Rectal smooth muscle tissue (tissue), 1 donor: ENCODE data around the gene HOXA5.

Source experiments
- H3K27ac ChIP-seq: one replicate; pipeline ENCODE4 v1.7.0; 2013; ENCODE audit warnings: low read depth, low read length, inconsistent platforms
- H3K27me3 ChIP-seq: one replicate; pipeline ENCODE4 v1.7.0; 2013; ENCODE audit warnings: low read length; ENCODE audit not compliant: control insufficient read depth, insufficient read depth
- H3K36me3 ChIP-seq: one replicate; pipeline ENCODE4 v1.7.0; 2013; ENCODE audit warnings: low read length; ENCODE audit not compliant: control insufficient read depth, insufficient read depth
- H3K4me1 ChIP-seq: one replicate; pipeline ENCODE4 v1.7.0; 2013; ENCODE audit warnings: low read length; ENCODE audit not compliant: control insufficient read depth, insufficient read depth
- H3K4me3 ChIP-seq: one replicate; pipeline ENCODE4 v1.7.0; 2013; ENCODE audit warnings: low read length
- H3K9ac ChIP-seq: one replicate; pipeline ENCODE4 v1.7.0; 2013; ENCODE audit warnings: low read length

HOXA5 gene

GRCh38 chr7:27150568-27151340, 7.3 kb upstream of the HOXA5 start:
- H3K9ac ChIP-seq = peak overlapping the region; percentile 93

GRCh38 chr7:27149842-27150567, 6.5 kb upstream of the HOXA5 start:
- Histone ChIP-seq H3K4me1 (peaks cover 17% of the 10 kb centered on the region), H3K9ac (peak overlapping the region; percentile 50), H3K27ac (peak overlapping the region; percentile 96), H3K4me3 (peak overlapping the region; percentile 90), H3K27me3 (peaks cover 7% of the 10 kb centered on the region), H3K36me3 (peaks cover 6% of the 10 kb centered on the region)

More at GRCh38 chr7:27150568-27151340, 7.3 kb upstream of the HOXA5 start:
- Histone ChIP-seq H3K4me1 (peaks cover 23% of the 10 kb centered on the region), H3K36me3 (no peaks in the 10 kb centered on the region), H3K27me3 (peaks cover 7% of the 10 kb centered on the region), H3K4me3 (peak overlapping the region; percentile 90), H3K27ac (peak overlapping the region; percentile 96)

GRCh38 chr7:27148756-27149641, 5.5 kb upstream of the HOXA5 start:
- Histone ChIP-seq H3K4me1 (peaks cover 16% of the 10 kb centered on the region), H3K27ac (peak overlapping the region; percentile 87)

GRCh38 chr7:27148031-27148755, 4.7 kb upstream of the HOXA5 start:
- peak overlapping the region; percentile 25 for H3K9ac ChIP-seq

More at GRCh38 chr7:27148756-27149641, 5.5 kb upstream of the HOXA5 start:
- peaks cover 7% of the 10 kb centered on the region for H3K27me3 ChIP-seq
- peaks cover 9% of the 10 kb centered on the region for H3K36me3 ChIP-seq
- H3K4me3 ChIP-seq = peak overlapping the region; percentile 75
- H3K9ac ChIP-seq = peak overlapping the region; percentile 25

GRCh38 chr7:27147199-27148030, 3.9 kb upstream of the HOXA5 start, which contains the start of gene HOXA6:
HOXA6 (minus strand) TSS chr7:27147774; CDS start chr7:27147749, 25 bp downstream.
- H3K36me3 ChIP-seq = peaks cover 12% of the 10 kb centered on the region
- peaks cover 3% of the 10 kb centered on the region for H3K27me3 ChIP-seq
- peak within 1 kb of the TSS; percentile 64 for H3K9ac ChIP-seq
- peak within 1 kb of the TSS; percentile 87 for H3K27ac ChIP-seq
- peaks cover 14% of the 10 kb centered on the region for H3K4me1 ChIP-seq
- peak within 1 kb of the TSS; percentile 75 for H3K4me3 ChIP-seq

More at GRCh38 chr7:27148031-27148755, 4.7 kb upstream of the HOXA5 start:
- Histone ChIP-seq H3K36me3 (peaks cover 12% of the 10 kb centered on the region), H3K27ac (peak overlapping the region; percentile 87), H3K4me1 (peaks cover 16% of the 10 kb centered on the region), H3K27me3 (peaks cover 7% of the 10 kb centered on the region), H3K4me3 (peak overlapping the region; percentile 75)

GRCh38 chr7:27146491-27147198, 3.2 kb upstream of the HOXA5 start:
- peaks cover 14% of the 10 kb centered on the region for H3K4me1 ChIP-seq
- H3K36me3 ChIP-seq = peaks cover 12% of the 10 kb centered on the region
- peaks cover under 1% of the 10 kb centered on the region for H3K27me3 ChIP-seq
- peak overlapping the region; percentile 64 for H3K9ac ChIP-seq
- H3K27ac ChIP-seq = peak overlapping the region; percentile 87
- peak overlapping the region; percentile 75 for H3K4me3 ChIP-seq

GRCh38 chr7:27145914-27146412, 2.5 kb upstream of the HOXA5 start:
- peak overlapping the region; percentile 52 for H3K27ac ChIP-seq
- H3K4me1 ChIP-seq = peaks cover 14% of the 10 kb centered on the region
- peak overlapping the region; percentile 40 for H3K4me3 ChIP-seq
- peaks cover 12% of the 10 kb centered on the region for H3K36me3 ChIP-seq
- no peaks in the 10 kb centered on the region for H3K27me3 ChIP-seq
- H3K9ac ChIP-seq = no peak overlapping the region

- Histone ChIP-seq H3K27me3 (no peaks in the 10 kb centered on the region), H3K4me1 (peaks cover 14% of the 10 kb centered on the region), H3K27ac (peak overlapping the region; percentile 52), H3K36me3 (peaks cover 12% of the 10 kb centered on the region), H3K4me3 (peak overlapping the region; percentile 40), H3K9ac (no peak overlapping the region)
Observed at GRCh38 chr7:27145165-27145913, 1.9 kb upstream of the HOXA5 start.

GRCh38 chr7:27144781-27145164, 1.3 kb upstream of the HOXA5 start:
- peaks cover 12% of the 10 kb centered on the region for H3K36me3 ChIP-seq
- peak overlapping the region; percentile 33 for H3K4me3 ChIP-seq
- peaks cover 14% of the 10 kb centered on the region for H3K4me1 ChIP-seq
- no peak overlapping the region for H3K9ac ChIP-seq
- no peaks in the 10 kb centered on the region for H3K27me3 ChIP-seq
- H3K27ac ChIP-seq = peak overlapping the region; percentile 52
